Ecto neural progenitor cell (in vitro differentiated cells): ENCODE measurements around the gene ACTL7B.
"Not testable (repeated sequence)": the region's sequence is repeated elsewhere in the genome, so short reads cannot be mapped to it uniquely, and the experiment has no call there.

Source experiments
- DNase-seq: peaks from one replicate; pipeline ENCODE4 v3.0.0-alpha.2; 2018; ENCODE audit warnings: low spot score

ACTL7B gene

DNA sequence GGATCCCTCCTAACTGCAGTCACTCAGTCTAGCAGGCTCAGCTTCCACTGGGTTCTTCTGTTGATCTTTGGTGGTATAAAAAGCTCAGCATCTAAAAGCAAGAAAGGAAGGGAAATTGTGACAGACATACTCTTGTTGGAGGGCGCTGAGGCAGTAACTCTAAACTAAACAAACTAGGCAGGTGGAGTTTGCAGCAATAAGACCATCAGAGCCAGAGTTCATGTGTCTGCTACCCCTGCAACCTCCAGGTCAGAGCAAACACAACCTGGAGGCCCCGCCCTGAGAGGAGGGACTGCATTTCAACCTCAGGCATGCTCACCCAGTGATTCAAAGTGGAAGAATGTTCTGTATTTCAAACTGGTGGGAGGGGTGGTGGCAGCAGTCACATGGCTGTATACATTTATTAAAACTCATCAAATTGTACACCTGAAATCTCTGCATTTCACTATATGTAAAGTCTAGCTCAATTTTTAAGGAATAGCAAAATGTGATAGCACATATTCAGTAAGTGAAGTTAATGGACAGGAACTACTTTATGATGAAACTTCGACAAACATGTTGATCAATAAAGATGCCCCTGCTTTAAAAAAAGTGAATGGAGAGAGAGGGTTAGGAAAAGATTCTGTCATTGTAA is 13.4 kb upstream of the ACTL7B start:
- no peak for DNase-seq

DNA sequence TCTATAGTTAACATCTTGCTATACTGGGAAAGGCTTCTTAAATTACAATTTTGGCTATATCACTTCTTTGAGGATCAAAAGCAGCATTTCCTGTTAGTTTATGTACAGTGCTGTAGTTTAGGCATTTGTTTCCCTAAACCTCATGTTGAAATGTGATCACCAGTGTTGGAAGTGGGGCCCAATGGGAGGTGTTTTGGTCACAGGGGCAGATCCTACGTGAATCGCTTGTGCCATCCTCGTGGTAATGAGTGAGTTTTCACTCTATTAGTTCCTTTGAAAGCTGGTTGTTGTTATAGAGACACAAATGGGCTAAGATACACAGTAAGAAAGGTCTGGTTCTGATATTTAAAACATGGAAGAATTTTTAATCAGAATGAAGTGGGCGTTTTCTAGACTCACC is 12.0 kb upstream of the ACTL7B start:
- DNase-seq = no peak

GRCh38 chr9:108867116-108867515 is 11.3 kb upstream of the ACTL7B start:
- DNase-seq = no peak

- DNase-seq = no peak
Measured at GRCh38 chr9:108866001-108866420, 10.2 kb upstream of the ACTL7B start.

DNA sequence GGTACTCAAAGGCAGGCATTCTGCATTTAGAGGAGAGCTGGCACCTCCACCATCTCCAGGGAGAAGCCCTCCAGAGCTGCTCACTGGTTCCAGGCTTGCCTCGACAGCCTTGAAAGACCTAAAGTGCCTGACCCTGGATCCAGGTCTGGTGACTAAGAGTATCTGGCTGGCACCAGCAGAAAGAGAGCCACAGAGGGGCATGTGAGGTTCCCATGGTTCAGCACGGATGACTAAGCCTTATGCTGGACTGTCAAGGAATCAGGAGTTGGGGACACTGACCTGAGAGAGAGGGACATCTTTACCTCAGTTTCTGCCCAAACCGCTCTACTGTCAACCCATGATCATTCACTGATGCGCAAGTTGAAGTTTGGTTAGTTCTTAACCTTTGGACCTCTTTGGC is 9.3 kb upstream of the ACTL7B start:
- DNase-seq = no peak

DNA sequence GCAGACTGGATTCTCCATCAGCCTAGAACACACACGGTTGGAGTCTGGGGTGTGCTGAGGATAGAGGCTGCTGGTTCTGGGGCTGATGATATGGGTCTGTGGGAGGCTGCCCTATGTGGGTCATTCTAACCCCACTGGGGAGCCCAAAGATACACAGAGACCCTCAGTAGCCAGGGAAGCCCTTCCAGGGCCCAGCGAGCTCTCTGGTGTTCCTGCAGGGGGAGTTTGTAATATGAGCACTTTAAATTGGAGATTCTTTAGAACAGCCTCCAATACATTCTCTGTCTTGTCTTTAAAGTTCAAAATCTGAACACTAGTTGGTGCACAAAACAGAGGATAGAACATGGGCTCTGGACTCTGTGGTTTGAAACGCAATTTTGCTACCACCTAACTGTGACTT is 8.7 kb upstream of the ACTL7B start:
- DNase-seq = no peak

DNA sequence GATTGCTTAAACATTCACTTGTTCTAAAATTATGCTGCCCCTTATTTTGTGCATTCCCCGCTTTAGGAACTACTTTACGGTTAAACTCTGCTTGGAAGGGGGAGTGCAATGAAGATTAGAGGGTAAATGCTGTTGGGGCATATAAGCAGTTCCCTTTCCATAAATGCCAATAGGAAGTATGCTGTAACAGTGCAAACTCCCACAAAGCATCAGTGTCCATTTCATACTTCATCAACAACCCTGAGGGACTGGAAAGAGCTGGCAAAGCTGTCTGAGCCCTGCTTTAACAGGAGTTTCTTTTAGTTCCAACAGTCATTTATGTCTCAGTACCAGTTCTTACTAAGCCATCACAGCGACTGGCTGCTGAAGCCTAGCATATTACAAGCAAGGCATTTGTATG is 8.1 kb upstream of the ACTL7B start:
- no peak for DNase-seq

DNA sequence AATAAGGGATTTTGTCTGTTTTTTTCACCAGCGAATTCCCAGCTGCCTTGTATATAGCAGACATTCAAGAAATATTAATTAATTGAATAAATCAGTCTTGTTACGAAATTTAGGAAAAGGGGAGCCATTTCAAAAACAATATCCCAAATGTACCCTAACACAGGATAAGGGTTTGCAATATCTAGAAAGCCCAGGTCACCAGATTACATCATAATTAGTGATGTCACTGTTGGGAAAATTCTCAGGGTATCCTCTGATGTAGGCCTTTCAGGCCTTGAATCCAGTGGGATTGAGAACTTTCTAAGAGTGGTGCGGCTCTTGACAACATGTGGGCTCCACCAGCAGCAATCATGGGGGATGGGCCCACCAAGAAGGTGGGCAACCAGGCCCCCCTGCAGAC is 6.2 kb upstream of the ACTL7B start, which contains the start of gene ACTL7A:
TSS of gene ACTL7A (plus strand) at position 270 of the 400 bp plus-strand sequence. CDS start at position 327, 57 bp downstream.
- no peak for DNase-seq

DNA sequence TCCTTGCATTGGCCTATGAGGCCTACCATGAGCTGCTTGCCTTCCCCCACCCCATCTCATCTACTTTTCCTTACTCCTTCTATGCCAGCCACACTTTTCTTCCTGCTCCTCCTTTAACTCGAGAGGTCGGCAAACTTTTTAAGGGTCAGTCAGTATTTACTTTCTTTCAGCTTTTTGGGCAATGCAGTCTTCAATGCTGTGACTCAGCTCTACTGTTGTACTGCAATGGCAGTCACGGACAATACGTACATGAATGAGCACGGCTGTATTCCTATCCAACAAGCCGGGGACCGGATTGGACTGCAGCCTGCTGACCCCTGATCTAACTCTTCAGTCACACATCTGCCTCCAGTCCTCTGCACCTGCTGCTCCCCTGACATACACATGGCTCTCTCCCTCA is 5.7 kb upstream of the ACTL7B start:
- DNase-seq = no peak

GRCh38 chr9:108860764-108861163 is 5.0 kb upstream of the ACTL7B start:
- DNase-seq = no peak

- DNase-seq = no peak
Measured at GRCh38 chr9:108860354-108860753, 4.6 kb upstream of the ACTL7B start.

DNA sequence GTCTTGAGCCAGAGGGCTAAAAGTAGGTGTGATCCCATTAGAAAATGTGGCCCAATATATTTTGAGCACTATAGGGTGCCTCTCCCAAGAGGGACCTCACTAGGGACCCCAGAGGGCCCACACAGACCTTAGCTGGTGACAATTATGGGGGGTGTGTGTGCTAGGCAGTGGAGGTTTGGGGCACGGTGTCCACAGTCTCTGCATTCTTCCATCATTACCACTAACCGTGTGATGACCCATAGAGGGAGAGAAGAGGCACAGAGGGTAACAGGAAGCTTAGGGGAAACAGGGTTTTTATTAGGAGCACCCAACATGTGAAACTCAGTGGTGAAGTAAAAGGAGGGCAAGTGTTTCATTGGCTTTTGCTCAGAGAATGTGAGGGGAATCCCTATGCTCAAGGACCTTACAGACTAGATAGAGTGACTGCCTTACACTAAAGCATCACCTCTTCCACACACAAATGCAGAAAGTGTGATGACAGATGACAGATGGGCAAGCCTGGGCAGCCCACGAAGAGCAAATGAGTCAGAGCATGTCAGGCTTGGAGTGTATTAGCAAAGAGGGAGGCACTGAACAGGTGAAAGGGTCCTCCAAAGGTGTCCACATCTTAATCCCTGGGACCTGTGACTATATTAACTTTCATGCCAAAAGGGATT is 3.8 kb upstream of the ACTL7B start:
- DNase-seq = no peak

DNA sequence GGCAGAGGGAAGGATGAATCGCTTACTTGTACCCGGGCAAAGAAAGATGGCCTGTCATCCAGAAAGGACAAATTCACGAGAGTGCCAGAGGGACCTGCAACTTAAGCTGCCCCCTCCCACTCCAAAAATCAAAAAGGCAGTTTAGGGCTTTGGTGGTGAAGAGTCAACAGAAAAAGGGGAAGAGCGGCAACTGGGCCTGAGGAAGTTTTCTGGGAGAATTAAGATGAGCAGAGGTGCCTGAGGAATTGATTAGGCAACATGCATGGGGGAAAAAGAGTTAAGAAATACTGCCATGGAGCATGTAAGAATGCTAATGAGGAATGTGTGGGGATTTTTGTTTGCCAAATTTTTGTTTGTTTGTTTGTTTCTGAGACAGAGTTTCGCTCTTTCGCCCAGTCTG is 1.8 kb upstream of the ACTL7B start:
- DNase-seq = no peak

- no peak for DNase-seq
Measured at GRCh38 chr9:108855529-108855886, 278 bp downstream of the ACTL7B start.

DNA sequence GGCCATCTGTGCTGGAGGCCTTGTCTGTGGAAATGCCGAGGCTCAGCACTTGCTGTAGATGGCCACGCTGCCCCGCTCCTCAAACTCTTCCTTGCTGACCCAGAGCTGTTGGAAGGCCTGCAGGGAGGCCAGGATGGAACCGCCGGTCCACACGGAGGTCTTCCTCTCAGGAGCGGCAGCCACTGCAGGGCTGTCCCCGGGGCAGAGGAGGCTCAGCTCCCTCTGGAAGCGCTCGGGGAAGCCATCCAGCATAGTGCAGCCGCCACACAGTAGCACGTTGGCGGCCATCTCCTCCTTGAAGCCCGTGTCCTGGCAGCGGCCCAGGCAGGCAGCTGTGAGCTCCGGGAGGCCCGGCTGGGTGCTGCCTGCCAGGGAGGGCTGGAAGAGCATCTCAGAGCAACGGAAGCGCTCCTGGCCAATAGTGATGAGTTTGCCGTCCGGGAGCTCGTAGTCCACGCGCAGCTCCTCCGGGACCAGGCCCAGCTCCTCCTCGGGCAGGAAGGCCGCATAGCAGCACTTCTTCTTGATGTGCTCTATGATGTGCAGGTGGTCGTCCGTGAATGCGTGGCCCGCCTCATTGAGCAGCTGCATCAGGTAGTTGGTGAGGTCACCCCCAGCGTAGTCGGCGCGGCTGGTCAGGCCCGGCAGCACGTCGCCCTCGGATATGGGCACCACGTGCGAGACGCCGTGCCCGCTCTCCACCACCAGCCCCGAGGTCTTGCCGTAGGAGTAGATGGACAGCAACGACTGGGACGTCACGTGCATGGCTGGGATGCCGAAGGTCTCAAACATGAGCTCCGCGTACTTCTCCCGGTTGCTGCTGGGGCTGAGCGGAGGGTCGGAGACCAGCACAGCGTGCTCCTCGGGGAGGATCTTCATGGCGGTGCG is 901 bp downstream of the ACTL7B start:
- no peak for DNase-seq

- no peak for DNase-seq
Measured at GRCh38 chr9:108854094-108854493, 1.7 kb downstream of the ACTL7B start.

DNA sequence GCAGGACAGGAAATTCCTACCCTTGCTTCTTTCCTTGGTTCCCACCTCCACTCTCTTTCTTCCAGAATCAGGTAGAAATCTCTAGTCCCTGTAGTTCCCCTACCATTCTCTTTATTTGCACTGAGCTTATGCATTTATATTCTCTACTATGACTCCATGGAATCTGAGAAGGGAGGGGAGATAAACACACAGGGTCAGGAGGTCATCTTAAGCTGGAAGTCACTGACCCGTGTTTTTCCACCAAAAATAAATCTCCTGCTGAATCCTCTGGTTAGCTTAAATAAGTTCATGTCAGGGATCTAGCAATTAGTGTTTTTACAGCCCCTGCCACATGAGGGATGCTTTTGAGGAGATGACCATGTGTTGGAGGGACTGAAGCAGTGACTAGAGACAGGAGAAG is 3.7 kb downstream of the ACTL7B start:
- DNase-seq = no peak

DNA sequence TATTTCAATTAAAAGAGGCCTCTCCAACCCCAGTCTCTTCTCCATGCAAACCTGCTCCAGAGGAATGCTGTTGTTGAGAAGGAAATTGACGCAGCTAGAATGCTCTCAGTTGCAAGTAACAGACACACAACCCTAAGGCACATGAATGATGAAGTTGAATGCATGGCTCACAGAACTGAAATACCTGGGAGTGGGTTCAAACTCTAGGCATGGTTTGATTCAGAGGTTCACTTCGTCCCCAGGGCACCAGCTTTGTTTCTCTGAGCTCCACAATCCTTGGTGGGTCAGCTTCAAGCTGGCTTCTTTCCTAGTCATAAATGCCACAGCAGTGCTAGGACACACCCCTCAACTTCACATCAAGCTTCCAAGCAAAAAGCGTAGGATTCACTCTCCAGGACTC is 4.6 kb downstream of the ACTL7B start:
- DNase-seq = no peak

DNA sequence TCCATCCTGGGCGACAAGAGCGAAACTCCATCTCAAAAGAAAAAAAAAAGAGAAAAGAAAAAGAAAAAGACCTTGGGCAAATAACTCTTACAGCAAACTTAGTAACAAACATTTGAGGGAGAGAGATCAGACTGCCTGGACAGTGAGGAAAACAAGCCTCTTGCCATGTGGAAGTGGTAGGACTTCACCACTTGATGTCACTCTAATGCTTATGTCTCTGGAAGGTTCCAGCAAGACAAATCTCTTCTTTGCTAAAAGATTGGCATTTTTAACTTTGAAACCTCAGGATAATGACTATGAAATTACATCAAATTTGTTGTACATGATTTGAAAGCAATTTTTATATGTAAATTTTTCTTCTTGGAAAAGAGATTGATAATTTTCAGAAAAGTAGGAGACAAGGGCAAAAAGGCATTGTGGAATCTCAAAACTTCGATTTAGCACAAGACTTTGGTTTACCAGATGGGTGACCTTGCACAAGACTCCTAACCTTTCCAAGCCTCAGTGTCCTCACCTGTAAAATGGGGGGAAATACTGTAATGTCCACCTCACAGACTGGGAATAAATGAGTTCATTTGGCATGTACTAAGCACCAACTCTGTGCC is 5.4 kb downstream of the ACTL7B start:
- DNase-seq = no peak

GRCh38 chr9:108848296-108848695 is 7.5 kb downstream of the ACTL7B start:
- DNase-seq = not testable (repeated sequence)

DNA sequence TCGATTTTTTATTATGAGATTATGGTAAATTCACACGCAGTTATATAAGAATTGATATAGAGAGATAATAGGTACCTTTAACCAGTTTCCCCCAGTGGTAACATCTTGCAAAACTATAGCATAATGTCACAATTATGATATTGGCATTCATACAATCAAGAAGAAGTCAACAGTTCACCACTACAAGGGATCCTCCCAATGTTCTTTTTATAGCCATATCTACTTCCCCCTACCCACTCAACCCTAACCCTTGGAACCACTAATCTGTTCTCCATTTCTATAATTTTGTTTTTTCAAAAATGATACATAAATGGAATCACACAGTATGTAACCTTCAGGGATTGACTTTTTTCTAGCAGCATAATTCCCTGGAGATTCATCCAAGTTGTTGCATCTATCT is 9.8 kb downstream of the ACTL7B start:
- DNase-seq = no peak

- DNase-seq = no peak
Measured at GRCh38 chr9:108845507-108845906, 10.3 kb downstream of the ACTL7B start.

DNA sequence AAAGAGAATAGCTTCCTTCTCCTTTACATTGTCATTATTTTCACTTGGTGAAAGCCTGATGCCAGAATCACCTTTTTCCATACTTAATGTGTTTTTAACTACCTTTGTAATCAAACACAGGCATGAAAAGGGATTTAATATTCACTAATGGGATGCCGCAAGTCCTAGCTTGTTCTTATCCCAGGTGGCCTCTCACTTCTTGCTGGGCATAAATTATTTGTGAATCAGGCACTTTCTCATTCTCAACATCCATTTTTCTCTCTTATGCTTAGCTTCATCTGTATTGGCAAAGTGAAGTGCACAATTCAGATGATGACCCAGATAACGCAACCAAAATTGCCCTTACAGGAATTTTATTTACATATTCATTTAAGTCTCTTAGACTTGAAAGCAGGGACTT is 10.9 kb downstream of the ACTL7B start:
- no peak for DNase-seq
